Subcutaneous adipose tissue (tissue), 4 donors: ENCODE measurements around the gene KCTD17. TPM values are rescaled to one million over a fixed set of nuclear protein-coding genes. Genes with fewer than 3 reads are reported as not detected.

Experiments used
- CTCF ChIP-seq: fragments of 450-650 bp; IDR thresholded peaks from one replicate; pipeline ENCODE4 v1.5.1; 2016; ENCODE audit warnings: low read depth, mild to moderate bottlenecking, control low read depth, antibody characterized with exemption, moderate library complexity
- total RNA-seq, 4 donors: library from RNA; depleted of rRNA; stranded (reverse); fragments of >200 nt; gene quantifications; one replicate each; pipeline ENCODE4 v1.1.0, GENCODE V29; 2016

Gene KCTD17
- total RNA-seq, 4 donors from 2014 or later: 2.9 to 8.9 (median 8.4) TPM

- no peak for TF ChIP-seq CTCF
Observed at GRCh38 chr22:37057796-37058510, 6.4 kb downstream of the KCTD17 start.

GRCh38 chr22:37058917-37059701 lies 7.6 kb downstream of the KCTD17 start:
- no peak for TF ChIP-seq CTCF

- no peak for TF ChIP-seq CTCF
Observed at GRCh38 chr22:37059876-37060449, 8.4 kb downstream of the KCTD17 start.

- no peak for TF ChIP-seq CTCF
Observed at GRCh38 chr22:37060801-37061610, 9.5 kb downstream of the KCTD17 start.

- TF ChIP-seq CTCF: no peak
Observed at GRCh38 chr22:37061611-37062375, 10.3 kb downstream of the KCTD17 start.

- no peak for TF ChIP-seq CTCF
Observed at GRCh38 chr22:37062376-37062675, 10.8 kb downstream of the KCTD17 start.
